Measurements from ENCODE around the gene ALMS1. TPM values are rescaled to one million over a fixed set of nuclear protein-coding genes. Genes with fewer than 3 reads are reported as not detected.

Gene ALMS1
- total and polyA plus RNA-seq, 2 of the 8 experiments (the other 6 are each of a cell fraction or from before 2014, with no cell fraction given): 21.8 to 45.6 TPM

GRCh38 chr2:73404409-73404808 is 18.8 kb downstream of the ALMS1 start (continued):
- TF ChIP-seq CHD7 (IDR thresholded peaks at IDR 0.05; ENCODE audit: insufficient replicate concordance, low read length) (no peak), SIN3A (conservative IDR thresholded peaks at IDR 0.05 in 1 of 2, IDR thresholded peaks at IDR 0.05 in 1 of 2; ENCODE audit: low read depth in 1 of 2, low read length in 2 of 2) (no peak)
